Fibroblast of peridontal ligament (primary cell): ENCODE measurements around the gene KCTD19.
"Not testable (repeated sequence)": the region's sequence is repeated elsewhere in the genome, so short reads cannot be mapped to it uniquely, and the experiment has no call there.

Source experiments
- DNase-seq: peaks from one replicate; pipeline ENCODE4 v3.0.0-alpha.2; 2010; ENCODE audit errors: extremely low read depth

The KCTD19 gene

DNA sequence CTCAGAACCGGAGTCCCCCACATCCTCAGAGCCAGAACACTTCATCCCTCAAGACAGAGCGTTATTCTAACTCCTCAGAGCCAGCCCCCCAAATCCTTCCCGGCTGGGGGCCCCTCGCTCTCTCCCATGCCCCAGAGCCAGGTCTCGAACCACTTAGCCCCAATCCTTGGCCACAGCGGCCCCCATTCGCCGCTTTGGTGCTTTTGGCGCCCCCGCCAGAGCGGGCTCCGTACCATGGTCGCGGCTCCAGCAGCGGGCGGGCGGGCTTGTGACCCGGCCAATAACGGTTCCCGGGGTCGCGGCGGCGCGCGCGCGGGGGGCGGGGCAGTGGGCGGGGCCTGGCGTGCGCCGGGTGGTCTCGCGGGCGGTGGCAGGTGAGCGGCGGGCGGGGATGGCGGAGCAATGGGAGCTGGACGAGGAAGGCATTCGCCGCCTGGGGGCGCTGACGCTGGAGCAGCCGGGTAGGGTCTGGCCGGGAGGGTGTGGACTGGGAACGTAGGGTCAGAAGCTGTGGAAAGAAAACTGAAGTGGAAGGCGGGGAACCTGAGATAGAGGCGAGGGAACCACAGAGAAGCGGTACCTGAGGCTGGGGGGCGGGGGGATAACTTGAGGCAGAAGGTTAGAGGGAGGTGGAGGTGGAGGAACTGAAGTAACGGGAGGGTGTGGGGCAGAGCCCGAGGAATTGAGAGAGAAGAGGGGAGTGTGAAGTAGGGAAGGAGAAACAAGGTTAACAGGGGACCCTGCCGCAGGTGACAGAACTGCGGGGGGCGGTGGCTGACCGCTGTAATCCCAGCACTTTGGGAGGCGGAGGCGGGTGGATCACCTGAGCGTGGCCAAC is at the start of gene KCTD19, which contains the start of gene LRRC36:
Gene KCTD19, minus strand, starts transcription at position 270 of the 838 bp plus-strand sequence. Its CDS starts 34 bp downstream, at position 236.
Gene LRRC36, plus strand, starts transcription at position 344 of the 838 bp plus-strand sequence. Its CDS starts 48 bp downstream, at position 392.
- peak; percentile 23 for DNase-seq

DNA sequence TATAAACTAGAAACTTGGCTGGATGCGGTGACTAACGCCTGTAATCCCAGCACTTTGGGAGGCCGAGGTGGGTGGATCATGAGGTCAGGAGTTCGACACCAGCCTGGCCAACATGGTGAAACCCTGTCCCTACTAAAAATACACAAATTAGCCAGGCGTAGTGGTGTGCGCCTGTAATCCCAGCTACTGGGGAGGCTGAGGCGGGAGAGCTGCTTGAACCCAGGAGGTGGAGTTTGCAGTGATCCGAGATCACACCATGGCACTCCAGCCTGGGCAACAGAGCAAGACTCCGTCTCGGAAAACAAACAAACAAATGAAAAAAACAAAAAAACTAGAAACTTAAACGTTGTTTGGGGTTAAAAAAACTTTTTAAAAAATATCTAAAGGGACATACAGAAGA is 49.5 kb upstream of the KCTD19 start:
- DNase-seq, result not testable (repeated sequence)

DNA sequence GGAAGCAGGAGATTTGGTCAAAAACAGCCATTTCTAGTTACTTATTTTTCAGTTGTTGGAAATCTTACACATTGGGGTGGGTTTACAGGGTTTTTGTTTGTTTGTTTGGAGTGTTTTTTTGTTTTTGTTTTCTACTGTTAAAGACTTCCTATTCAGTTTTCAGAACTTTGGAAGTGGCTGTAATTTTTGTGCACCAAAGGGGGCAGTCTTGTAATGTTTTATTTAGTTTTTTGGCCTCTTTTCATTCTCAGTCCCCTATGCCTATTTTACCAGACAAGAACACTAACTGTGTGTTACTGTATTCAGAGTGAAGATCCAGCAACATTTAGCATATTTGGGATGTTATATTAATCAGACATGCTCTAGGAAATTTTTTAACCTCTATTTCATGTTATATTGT is 46.1 kb upstream of the KCTD19 start:
- DNase-seq, result peak; percentile 68

DNA sequence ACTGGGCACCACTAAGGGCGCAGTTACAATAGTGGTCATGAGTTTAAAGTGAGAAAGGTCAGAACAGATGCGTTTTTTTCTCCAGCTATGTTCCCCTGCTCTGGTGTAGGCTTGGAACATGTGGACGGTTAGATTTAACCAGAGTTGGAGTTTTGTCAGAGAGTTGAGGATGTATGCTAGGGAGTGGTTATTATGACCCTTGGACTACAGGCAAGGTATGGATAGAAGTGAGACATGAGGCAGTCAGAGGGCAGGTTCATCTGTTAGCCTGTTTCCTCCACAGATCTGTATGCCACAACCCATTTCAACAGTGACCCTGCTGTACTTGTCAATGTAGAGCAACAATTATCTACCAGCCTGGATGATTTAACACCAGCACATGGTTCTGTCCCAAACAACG is 44.1 kb upstream of the KCTD19 start:
- DNase-seq, result no peak

DNA sequence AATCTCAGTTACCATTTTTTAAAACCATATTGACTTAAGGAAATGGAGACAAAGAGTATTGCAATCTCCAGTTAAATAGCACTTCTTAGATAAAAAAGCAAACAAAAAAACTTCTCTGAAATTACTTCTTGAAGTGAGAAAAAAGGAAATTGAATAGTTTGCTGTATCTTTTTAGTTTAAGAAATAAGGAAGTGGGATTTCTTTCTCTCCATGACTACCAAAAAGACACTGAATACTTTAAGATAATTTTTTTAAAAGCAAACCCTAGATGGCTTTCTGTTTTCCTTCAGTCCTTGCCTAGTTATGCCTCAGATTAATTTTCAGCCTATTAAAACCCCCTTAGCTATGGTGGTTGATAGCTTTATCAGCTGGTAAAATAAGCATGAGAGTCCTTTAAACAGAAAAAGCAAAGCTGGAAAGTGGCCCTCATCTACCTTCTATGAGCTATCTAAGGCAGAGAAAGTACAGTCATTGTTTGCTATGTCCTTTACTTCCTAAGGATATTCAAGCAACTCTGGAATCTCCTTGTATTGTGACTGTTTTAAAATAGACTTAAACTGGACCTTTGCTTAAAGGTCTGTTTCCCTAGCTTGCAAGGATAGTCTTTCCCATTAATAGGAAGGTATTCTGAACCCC is 38.2 kb upstream of the KCTD19 start:
- no peak for DNase-seq

DNA sequence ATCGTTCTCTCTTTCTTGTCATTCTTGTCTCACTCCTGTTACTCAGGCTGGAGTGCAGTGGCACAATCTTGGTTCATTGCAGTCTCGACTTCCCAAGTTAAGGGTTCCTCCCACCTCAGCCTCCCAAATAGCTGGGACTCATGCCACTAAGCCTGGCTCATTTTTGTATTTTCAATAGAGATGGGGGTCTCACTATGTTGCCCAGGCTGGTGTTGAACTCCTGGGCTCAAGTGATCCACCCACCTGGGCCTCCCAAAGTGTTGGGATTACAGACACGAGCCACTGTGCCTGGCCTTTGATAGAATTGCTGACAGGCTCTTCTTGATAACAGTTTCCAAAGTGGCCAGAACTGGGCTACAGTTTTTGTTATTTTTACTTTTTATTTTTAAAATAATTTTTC is 34.5 kb upstream of the KCTD19 start:
- DNase-seq, result no peak

GRCh38 chr16:67359540-67360269 is 33.2 kb upstream of the KCTD19 start:
- DNase-seq, result not testable (repeated sequence)

GRCh38 chr16:67357561-67357960 is 31.0 kb upstream of the KCTD19 start:
- DNase-seq, result no peak

GRCh38 chr16:67356396-67356795 is 29.9 kb upstream of the KCTD19 start:
- no peak for DNase-seq

DNA sequence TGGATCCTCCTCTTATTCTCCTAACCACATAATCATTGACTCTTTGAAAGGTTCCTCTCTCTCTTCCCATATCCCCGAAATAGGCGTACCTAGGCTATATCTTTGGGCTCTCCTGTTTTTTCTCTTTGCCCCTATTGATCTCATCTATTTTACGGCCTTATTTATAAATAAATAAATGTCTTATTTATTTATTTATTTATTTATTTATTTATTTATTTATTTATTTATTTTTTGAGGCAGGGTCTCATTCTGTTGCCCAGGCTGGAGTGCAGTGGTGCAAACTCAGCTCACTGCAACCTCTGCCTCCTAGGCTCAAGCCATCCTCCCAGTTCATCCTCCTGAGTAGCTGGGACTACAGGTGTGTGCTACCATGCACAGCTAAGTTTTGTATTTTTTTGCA is 25.9 kb upstream of the KCTD19 start:
- DNase-seq, result not testable (repeated sequence)

DNA sequence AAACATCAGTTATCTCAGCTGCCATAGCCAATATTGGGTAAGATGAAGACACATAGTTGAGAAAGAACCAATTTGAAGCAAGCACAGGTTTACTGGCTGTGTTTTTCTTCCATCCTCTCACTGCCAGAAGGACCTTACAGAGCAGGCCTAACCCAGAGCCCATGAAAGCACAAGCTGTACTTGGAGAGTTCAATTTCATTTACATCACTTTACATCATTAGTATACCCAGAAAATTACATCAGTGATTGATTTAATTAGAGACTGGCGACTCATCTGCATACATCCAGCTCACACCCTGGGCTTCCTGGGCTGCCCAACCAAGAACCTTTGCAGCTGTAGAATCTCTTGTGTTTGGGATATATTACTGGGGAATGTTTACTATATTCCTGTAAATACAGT is 23.8 kb upstream of the KCTD19 start:
- no peak for DNase-seq

DNA sequence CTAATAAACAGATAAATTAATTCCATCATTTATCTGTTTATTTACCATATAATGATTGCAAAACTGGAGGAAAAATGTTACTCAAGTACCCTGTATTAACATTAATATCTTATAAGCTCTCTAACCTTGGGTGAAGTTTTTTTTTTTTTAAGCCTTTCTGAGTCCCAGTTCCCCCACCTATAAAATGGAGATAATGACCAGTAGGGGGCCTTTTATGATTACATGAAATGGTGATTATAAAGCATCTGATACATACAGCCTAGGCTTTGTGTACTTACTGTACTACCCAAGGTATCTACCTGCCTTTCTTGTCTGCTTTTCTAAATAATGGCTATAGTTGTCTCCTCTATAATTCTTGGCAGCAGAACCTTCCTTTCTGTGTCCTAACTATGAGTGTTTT is 22.6 kb upstream of the KCTD19 start:
- DNase-seq, result peak; percentile 48

GRCh38 chr16:67346341-67346740 is 19.8 kb upstream of the KCTD19 start:
- DNase-seq, result no peak

GRCh38 chr16:67345401-67345800 is 18.9 kb upstream of the KCTD19 start:
- no peak for DNase-seq

GRCh38 chr16:67342616-67343015 is 16.1 kb upstream of the KCTD19 start:
- no peak for DNase-seq

DNA sequence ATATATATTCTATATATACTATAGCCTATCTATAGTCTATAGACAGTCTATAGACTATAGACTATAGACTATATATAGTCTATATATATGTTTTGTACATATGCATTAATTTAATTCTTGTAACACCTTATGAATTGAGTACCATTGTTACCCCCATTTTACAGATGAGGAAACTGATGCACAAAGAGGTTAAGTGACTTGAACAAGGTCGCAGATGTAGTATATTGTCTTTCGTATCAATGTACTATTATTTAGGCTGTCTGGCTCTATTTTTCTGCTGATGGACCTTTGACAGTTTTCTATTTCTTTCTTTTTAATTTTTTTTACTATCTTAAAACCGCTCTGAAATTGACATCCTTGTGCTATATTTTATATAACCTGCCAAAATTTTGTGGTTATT is 14.7 kb upstream of the KCTD19 start:
- no peak for DNase-seq

DNA sequence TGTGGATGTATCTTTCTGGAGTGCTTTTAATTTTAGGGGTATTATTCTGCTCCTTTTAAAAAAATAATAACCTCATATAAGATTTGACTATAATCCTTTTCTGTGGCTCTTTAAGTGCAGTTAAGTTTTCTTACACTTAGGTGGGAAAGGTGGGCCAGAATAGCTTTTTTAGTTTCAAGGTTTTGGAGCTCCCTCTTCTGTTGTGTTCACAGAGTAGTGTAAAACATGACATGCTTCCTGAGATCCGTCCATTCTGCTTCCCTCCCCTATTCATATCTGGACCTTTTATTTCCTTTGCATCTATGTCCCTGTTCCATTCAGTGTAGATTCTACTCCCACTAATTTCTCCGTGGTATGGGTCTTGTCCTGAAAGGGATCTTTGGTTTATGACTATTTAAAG is 12.9 kb upstream of the KCTD19 start:
- DNase-seq, result peak; percentile 61

DNA sequence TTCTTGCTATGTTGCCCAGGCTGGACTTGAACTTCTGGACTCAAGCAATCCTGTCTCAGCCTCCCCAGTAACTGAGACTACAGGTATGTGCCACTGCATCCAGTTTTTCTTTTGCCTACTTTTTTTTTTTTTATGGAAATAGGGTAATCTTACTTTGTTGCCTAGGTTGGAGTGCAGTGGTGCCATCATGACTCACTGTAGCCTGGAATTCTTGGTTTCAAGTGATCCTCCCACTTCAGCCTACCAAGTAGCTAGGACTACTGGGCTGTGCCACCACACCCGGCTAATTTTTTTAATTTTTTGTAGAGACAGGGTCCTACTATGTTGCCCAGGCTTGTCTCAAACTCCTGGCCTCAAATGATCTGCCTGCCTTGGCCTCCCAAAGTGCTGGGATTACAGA is 10.1 kb upstream of the KCTD19 start:
- DNase-seq, result no peak

- no peak for DNase-seq
These were observed 9.6 kb upstream of the KCTD19 start for GRCh38 chr16:67336116-67336515.

DNA sequence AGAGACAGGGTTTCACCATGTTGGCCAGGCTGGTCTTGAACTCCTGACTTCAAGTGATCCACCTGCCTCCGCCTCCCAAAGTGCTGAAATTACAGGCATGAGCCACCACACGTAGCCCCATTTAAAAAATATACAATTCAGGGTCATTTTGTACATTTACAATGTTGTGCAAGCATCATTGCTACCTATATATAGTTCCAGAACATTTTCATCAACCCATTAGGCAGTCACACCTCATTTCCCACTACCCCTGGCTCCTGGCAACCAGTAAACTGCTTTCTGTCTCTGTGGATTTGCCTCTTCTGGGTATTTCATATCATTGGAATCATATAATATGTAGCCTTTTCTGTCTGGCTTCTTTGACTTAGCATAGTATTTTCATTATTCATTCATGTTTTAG is 6.8 kb upstream of the KCTD19 start:
- no peak for DNase-seq

DNA sequence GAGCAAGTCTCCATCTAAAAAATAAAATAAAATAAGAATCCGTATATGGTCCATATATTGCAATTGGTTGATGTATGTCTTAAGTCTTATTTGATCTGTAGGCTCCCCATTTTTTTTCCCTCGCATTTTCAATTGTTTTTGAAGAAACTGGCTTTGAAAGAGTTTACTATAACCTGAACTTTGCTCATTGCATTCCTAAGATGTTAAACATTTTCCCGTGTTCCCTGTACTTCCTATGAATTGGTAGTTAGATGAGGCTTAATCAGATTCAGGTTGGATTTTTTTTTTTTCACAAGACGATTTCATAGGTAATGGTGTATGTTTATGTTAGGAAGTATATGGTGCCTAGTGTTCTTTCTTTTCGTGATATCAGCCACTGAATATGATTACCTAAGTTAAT is 3.4 kb upstream of the KCTD19 start:
- no peak for DNase-seq

DNA sequence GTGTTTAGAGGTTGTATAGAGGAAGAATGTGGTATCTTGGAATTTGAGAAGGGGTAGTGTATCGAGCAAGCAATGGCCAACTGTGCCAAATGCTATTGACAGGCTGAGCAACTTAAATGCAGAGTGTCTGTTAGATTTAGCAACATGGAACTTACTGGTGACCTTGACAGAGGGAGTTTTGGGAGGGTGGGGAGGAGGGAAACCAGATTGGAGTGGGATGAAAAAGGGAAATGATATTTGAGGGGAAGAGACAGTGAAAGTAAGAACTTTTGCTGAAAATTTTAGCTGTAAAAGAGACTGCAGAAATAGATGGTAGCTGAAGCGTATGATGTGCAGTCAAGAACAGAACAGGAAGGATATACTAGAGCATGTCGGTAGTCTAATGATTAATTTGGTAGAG is 1.2 kb upstream of the KCTD19 start:
- peak; percentile 7 for DNase-seq

GRCh38 chr16:67326115-67326471 is 448 bp downstream of the KCTD19 start:
- no peak for DNase-seq
